Left renal pelvis (tissue), 4 donors: Measurements from ENCODE around the gene TAAR6. TPM values are rescaled to one million over a fixed set of nuclear protein-coding genes. Genes with fewer than 3 reads are reported as not detected.
"Not testable (repeated sequence)": the region's sequence is repeated elsewhere in the genome, so short reads cannot be mapped to it uniquely, and the experiment has no call there.

ENCODE experiments used
- DNase-seq, 4 donors: peaks; one replicate each; pipeline ENCODE4 v3.0.0-alpha.2; 2013; ENCODE audit warnings: low read depth in 4 of 4, low spot score in 3 of 4
- polyA plus RNA-seq, 4 donors: library from polyadenylated mRNA; unstranded; fragments of 120-200 nt; gene quantifications; one replicate each; pipeline ENCODE4 v1.2.1, GENCODE V29; 2013; ENCODE audit not compliant: insufficient read length in 4 of 4

The TAAR6 gene, protein sequence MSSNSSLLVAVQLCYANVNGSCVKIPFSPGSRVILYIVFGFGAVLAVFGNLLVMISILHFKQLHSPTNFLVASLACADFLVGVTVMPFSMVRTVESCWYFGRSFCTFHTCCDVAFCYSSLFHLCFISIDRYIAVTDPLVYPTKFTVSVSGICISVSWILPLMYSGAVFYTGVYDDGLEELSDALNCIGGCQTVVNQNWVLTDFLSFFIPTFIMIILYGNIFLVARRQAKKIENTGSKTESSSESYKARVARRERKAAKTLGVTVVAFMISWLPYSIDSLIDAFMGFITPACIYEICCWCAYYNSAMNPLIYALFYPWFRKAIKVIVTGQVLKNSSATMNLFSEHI
- under 1 TPM in 1 of 4 donors, not detected in 3; 0.17 TPM for polyA plus RNA-seq

DNA sequence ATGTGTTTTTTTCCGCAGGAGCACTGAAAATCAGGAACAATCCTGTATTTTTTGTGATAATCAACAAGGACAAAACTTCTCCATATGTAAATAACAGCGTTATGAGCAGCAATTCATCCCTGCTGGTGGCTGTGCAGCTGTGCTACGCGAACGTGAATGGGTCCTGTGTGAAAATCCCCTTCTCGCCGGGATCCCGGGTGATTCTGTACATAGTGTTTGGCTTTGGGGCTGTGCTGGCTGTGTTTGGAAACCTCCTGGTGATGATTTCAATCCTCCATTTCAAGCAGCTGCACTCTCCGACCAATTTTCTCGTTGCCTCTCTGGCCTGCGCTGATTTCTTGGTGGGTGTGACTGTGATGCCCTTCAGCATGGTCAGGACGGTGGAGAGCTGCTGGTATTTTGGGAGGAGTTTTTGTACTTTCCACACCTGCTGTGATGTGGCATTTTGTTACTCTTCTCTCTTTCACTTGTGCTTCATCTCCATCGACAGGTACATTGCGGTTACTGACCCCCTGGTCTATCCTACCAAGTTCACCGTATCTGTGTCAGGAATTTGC, at the start of gene TAAR6:
Gene TAAR6 (plus strand): TSS at position 102 of the 557 bp plus-strand sequence. CDS start 0 bp downstream, at position 102.
- DNase-seq: no peak

DNA sequence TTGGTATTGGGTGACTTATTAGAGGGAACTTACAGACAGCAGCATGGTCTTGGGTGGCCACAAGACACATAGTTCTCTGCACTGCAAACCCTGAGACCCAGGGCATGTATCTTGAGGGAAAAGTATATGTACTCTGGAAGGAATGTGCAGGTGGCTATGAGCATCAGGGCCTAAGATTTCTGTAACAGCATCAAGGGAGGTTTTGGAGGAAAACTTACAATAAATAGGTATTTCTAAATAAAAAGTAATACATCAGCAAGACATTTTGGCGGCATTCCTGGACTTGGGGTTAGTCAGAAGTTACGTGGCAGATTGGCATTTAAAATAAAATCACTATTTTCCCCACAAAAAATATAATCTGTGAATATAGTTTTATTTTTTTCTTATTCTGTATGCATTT, 49.2 kb upstream of the TAAR6 start:
- no peak for DNase-seq

DNA sequence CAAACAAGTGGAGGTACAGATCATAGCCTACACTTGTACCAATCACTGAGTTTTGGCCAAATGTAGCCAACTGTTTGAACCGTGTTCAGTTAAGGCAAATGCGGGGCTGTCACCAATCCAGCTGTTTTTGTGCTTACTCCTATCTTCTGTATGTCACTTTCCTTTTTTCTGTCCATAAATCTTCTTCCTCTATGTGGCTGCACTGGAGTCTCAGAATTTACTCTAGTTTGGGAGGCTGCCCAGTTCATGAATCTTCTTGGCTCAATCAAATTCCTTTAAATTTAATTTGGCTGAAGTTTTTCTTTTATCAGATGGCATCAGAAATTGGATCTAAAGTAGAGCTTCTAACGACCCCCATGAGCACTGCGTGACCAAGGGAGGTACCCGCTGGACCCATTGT, 45.5 kb upstream of the TAAR6 start:
- no peak for DNase-seq

DNA sequence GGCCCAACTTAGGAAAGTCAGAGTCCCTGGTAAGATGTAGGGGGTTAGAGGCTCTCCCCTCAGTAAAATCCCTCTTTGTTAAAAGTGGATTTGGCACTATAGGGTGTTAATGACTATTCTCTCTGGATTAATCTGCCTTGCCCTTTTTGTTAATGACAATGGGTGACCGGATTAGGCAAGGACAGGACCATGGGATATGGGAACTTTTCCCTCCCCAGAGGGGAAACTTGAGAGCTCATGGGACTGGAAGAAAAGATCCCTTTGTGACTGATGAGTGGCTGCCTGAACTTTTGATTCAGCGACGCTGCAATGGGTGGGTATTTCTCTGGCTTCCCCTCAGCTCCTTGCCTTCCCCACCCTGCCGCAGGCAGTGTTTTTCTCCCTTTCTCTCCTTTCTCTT, 44.3 kb upstream of the TAAR6 start:
- DNase-seq: no peak

DNA sequence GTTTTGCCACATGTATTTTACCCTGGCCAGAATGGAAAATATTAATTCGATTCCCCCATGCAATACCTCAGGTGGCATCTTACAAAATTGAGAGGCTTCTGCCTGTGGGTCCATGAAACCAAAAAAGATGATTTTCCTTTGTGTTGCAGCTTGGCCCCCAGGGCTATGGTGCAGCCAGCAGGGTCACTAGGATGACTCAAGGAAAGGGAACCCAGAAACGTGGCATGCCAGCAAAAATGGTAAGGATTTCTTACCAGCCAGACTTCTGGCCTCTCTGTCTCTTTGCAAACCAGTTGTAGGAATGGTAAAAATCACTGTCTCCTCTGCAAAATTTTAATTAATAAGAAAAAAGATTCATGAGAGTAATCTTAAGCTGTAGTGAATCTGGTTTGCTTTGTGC, 43.7 kb upstream of the TAAR6 start:
- no peak for DNase-seq

DNA sequence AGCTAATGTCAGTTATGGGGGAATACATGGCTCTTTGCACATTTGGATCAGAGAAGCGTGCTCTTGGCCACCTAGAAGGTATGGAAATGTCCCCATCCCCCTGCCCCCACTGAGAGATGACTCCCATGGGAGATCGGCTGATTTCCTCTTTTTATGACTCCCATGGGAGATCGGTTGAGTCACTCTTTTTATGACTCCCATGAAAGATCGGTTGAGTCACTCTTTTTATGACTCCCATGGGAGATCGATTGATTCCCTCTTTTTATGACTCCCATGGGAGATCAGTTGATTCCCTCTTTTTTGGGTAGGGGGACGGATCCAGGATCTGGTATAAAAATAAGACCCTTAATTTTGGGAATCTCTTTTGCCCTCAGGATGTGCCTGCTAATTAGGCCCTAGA, 42.3 kb upstream of the TAAR6 start:
- DNase-seq: no peak

DNA sequence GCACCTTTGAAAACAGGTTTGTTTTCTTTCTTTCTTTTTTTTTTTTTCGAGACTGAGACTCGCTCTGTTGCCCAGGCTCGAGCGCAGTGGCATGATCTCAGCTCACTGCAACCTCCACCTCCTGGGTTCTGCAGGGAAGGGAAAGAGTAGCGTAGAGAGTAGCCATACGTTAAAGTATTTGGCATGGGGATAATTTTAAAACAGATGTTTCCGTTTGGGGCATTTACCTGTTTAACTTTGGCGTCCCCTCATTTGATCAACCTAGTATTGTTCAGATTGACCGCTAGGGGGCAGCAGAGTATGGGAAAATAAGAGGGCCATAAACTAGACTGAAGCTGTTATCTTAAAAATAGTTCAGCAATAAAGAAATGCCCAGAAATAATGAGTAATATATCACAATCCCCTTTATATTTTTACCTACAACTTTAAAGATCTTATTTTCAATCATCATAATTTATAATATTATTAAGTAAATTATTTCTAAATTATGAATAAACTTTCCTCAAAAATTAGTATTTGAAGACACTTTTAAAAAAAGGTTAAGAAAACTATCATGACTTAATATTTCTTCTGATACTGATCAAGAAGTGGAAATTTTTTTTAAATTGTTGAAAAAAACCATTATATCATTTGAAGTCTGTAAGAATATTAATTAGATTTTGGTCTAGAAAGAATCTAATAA, 39.7 kb upstream of the TAAR6 start:
- peak in 3 of 4 donors; percentile 54 to 57 (median 56) for DNase-seq

DNA sequence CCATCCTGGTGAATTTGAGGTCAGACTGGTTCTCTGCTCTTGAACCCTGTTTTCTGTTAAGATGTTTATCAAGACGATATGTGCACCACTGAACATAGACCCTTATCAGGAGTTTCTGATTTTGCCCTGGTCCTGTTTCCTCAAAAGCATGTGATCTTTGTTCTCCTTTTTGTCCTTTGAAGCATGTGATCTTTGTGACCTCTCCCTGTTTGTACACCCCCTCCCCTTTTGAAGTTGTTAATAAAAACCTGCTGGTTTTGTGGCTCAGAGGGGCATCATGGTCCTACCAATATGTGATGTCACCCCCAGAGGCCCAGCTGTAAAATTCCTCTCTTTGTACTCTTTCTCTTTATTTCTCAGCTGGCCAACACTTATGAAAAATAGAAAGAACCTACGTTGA, 35.6 kb upstream of the TAAR6 start:
- not testable (repeated sequence) for DNase-seq

DNA sequence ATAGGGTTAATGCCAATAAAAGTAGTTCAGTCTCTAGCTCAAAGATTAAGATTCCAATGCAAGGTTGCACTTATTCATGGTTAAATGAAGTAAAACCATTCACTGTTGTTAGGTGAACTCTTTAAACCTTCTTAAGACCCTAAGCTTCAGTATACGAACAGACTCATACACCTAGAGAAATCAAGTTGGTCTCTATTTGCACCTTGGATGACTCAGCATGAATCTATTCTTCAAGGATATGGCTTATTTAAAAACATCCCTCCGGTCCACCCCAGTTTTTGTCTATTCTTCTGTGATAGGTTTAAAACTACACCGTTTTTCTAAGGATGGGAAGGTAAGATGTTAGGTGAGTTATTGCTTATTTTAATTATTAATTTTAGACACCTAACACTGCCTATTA, 33.0 kb upstream of the TAAR6 start:
- DNase-seq: no peak

DNA sequence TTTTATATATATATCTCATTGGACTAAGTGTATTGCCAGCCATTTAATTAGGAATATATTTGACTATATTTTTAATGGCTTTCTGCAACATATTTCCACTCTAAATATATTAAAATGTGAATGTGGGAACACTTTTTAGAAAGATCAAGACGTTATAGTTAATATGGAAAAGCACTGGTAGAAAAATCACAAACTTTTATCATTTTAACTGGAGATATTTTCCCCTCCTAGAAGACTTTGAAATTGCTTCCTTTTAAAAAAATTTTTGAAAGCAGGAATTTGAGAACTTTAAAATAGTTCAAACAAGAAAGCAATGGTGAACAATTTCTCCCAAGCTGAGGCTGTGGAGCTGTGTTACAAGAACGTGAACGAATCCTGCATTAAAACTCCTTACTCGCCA, 32.1 kb upstream of the TAAR6 start, which contains the start of gene TAAR9:
Gene TAAR9 (plus strand): TSS at position 301 of the 400 bp plus-strand sequence. CDS start 13 bp downstream, at position 314.
- no peak for DNase-seq

DNA sequence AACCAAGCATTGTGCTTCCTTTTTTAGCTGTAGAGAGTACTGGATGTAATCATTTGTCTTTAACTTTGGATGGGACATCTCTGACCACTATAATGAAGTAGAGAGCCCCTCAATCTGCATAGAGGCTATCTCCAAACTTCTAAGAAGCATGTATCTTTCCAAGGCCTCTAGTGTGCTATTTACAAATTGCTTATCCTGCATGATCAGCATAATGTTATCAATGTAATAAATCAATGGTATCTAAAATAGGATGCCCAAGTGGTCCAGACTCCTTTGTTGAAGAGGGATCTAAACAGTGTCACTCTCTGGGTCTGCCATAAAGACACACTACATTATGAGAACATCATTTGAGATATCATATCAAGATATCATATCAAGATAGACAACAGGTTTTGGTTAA, 25.3 kb upstream of the TAAR6 start:
- DNase-seq: no peak

DNA sequence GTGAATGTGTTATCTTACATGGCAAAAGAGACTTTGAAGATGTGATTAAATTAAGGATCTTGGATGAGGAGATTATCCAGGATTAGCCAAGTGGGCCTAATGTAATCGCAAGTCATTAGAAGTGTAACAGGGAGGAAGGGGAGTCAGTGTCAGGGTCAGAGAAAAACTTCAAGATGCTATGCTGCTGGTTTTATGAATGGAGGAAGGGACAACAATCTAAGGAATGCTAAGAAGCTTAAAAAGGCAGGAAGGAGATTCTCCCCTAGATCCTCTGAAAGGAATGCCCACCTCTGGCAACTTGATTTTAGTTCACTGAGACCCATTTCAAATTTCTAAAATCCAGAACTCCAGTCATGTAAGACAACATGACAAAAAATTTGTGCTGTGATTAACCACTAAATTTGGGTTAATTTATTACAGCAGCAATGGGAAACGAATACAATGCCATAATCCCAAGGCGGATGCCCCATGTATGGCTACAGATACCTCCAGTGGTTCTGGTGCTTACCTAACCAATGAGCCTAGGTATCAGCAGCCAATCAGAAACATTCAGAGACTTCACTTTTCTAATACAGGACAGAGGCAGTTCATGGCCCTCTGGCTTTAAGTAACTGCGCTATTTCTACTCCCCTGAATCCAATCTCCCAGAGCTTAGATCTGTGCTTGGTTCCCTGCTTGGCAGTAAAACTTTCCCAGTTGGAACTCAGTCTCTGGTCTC, 21.2 kb upstream of the TAAR6 start:
- no peak for DNase-seq

DNA sequence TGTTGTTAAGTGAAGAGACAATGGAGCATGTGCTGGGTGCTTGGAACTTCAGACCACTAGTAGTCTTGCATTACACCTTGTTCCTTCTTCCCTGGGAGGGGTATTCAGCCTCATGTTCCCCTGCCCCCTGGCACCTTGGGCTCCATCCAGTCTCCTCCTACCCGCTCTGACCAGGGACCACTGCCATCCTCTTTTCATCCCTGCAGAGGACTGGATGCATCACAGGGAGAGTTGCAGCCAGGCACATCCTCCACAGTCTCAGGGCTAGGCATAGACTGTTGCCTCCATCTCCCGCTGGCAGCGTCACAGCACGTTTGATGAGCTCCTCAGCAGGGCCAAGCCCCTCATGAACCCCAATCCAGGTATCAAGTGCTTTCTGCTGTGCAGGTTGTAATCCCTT, 18.9 kb upstream of the TAAR6 start:
- DNase-seq: no peak

DNA sequence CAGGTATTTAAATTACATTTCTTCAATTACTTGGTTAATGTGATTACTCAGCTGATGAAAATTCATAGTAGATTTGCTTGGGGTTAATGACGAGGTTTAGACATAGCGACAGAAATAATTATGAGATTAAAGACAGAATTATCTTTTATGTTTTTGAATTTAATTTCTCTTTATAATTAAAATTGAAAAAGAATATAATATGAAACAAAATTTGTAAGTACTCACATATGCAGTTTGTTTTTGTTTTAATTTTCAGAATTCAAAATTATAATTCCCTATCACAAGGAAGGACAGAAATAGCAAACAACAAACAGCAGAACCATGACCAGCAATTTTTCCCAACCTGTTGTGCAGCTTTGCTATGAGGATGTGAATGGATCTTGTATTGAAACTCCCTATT, 17.8 kb upstream of the TAAR6 start, which contains the start of gene TAAR8:
Gene TAAR8 (plus strand): TSS at position 301 of the 400 bp plus-strand sequence. CDS start 21 bp downstream, at position 322.
- no peak for DNase-seq

DNA sequence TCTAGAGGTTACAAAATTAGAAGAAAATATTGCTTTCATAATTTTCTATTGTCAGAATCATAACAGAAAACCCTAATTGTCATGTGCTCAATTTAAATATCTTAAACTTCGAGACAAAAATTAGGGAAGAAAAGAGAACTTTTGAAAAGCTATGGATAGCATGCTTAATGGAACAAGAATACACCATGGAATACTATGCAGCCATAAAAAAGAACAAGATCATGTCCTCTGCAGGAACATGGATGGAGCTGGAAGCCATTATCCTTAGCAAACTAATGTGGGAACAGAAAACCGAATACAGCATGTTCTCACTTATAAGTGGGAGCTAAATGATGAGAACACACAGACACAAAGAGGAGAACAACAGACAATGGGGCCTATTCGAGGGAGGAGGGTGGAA, 10.0 kb upstream of the TAAR6 start:
- DNase-seq: not testable (repeated sequence)

DNA sequence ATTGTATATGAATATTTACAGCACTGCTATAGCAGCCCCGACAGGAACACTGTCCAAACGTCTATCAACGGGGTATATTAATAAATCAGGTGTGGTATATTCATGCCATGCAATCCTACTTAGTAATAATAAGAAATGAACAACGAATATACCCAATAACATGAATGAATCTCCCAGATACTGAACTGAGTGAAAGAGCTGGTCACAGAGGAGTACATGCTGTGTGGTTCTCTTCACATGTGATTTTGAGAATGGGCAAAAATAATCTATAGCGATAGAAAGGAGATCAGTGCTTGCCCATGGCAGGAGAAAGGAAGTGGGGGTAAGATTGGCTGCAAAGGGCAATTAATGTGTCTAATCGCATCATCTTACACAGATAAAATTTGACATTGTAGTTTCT, 3.7 kb upstream of the TAAR6 start:
- no peak for DNase-seq

DNA sequence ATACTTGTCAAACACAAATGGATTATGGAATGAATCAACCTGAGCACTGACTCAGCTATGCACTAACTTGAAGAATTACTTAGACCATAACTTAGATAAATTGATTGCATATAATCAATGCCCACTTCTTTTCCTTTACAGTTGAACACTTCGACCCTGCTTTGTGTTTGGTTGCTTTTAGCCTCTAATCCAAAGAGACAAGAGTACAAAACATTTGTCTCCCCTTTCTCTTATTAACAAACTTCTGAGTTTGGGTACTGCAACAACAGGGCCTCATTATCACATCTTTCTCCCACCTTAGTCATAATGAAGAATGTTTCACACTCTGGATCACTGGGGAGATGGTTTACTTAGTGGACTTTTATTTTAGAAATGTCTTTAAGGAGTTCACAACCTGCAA, 2.6 kb upstream of the TAAR6 start:
- DNase-seq: no peak

DNA sequence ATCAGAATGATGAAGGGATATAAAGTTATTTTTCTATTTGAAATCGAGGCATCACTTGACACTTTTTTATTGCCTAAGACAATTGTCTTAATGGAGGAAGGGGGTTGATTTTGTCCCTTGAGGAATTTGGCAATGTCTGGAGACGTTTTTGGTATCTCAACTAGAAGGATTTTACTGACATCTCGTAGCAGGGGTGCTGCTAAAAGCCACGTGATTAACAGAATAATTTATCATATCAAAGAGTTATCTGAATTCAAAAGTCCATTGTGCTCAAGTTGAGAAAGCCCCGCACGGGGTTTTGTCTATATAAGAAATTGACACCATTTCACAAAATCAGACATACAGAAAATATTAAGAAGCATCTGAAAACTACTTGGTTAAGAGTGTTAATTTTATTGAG, 1.5 kb upstream of the TAAR6 start:
- DNase-seq: no peak

DNA sequence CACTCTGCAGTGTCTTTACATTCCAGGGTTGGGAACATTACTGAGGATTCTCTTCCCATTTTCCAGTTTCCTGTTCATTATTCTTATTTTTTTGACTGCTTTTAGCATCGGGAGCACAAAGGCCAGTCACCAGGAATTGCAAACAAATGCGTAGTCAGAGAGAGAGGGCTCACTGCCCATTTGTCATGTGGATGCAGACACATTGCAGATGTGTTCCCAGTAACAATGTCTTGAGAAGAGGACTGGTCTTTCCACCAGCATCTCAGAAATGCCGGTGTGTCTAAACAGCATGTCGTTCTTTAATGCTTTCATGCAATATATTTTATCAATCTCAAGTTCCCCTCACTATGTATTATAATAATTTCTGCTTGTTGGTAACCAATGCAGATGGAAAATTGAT, 952 bp upstream of the TAAR6 start:
- DNase-seq: no peak

DNA sequence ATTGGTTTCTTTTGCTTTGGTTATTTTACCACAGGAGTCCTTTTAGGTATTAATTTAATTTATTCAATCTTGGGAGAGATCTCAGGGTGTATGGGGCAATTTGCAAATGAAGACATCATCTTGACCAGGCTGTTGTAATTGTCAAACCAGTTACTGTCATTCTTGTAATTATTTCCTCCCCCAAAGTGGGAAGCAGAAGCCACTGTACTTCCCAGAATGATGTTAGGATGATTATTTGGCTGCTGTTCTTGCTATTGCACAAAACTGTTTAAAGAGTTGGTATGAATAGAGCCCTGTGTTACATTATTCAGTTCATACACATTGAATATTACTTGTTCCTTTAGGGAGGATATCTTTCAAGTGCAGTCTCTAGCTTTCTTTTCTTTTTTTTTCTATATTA, 1.7 kb downstream of the TAAR6 start:
- no peak for DNase-seq

DNA sequence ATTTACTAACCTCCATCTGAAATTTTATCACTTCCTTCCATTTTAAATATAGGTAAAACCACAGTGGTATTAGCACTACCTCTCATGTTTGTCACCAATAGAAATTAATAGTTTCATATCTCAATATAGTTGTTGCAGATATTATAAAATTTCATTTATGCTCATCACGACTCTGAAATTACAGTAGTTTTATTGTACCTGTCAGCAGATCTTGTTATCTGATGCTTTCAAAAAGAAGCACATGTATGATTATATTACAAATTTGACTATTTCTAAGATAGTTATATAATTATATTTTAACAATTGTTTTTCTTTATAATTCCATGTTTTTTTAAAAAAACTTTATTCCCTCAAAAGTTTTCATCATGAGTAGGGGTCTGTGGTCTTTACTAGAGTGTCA, 14.6 kb downstream of the TAAR6 start:
- DNase-seq: no peak
